ENCODE results near the gene RNF166. TPM values are rescaled to one million over a fixed set of nuclear protein-coding genes. Genes with fewer than 3 reads are reported as not detected.

RNF166 gene
- total and polyA plus RNA-seq, 7 donors: 10.1 to 22.9 (median 14.1) TPM

DNA sequence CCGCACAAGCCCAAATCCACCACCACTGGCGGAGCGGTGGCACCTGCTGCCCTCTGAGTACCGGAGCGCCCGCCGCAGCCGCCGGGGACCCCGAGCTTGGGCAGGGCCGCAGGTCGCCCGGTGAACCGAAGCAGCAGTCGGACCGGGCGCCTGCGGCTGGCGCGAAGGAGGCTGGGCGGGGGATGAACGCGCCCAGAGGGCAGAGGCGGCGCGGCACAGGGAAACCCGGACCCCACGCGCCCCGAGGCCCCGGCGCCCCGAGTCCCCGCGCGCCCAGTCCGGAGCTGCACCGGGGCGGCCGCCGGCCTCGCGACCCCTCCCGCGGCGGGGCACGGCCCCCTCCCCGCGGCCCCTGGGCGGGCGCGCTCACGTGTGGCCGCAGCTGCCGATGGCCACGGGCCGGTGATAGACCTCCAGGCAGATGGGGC, 393 bp downstream of the RNF166 start:
- intact Hi-C loops (cut with DNase I): loop anchor here (5.0 kb wide), 2 partner anchors 44 to 139 kb away; partner anchors contain the start of gene MVD (in 1 of the 2)
- H3K27ac ChIP-seq: peak overlapping the region; percentile 91

DNA sequence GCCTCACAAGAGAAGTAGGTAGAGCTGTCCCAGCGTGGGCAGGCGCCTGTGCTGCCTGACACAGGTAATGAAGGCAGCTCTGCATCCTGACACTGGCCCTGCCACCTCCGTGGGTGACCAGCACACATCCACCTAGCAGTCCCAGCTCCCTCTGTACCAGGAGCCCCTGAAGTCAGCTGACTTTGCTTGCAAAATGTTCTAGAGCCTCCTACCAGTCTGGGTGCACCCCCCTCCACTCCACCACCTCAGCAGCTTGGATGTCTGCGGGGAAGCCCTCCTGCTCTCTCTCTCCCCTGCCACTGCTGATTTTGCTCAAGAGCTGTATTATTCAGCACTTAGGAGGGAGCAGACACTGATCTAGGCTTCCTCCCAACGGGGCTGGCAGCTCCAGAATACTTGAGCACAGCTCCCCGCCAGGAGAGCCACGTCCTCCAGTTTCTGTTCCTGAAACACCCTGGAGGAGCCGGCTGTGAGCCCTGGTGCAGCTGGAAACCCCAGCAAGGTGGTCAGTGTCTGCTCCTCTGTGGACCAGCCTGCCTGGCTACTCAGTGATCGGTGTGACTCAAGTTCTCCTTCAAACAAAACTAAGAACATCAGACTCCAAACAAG, 1.0 kb downstream of the RNF166 start:
- Histone ChIP-seq H3K36me3 (ENCODE audit: insufficient read depth in 1 of 2, low read depth in 1 of 2) (peaks cover 0 to 26% of the 10 kb centered on the region in 2 donors), H3K4me3 (peak overlapping the region; percentile 88), H3K9me3 (no peaks in the 10 kb centered on the region), H3K27me3 (ENCODE audit: insufficient read depth in 3 of 3, low read length in 2 of 3) (no peaks in the 10 kb centered on the region), H3K4me1 (peaks cover 18% of the 10 kb centered on the region), H3K27ac (peak overlapping the region; percentile 91)
- ATAC-seq (no peak), DNase-seq (no peak)
- TF ChIP-seq, protein P1, sequence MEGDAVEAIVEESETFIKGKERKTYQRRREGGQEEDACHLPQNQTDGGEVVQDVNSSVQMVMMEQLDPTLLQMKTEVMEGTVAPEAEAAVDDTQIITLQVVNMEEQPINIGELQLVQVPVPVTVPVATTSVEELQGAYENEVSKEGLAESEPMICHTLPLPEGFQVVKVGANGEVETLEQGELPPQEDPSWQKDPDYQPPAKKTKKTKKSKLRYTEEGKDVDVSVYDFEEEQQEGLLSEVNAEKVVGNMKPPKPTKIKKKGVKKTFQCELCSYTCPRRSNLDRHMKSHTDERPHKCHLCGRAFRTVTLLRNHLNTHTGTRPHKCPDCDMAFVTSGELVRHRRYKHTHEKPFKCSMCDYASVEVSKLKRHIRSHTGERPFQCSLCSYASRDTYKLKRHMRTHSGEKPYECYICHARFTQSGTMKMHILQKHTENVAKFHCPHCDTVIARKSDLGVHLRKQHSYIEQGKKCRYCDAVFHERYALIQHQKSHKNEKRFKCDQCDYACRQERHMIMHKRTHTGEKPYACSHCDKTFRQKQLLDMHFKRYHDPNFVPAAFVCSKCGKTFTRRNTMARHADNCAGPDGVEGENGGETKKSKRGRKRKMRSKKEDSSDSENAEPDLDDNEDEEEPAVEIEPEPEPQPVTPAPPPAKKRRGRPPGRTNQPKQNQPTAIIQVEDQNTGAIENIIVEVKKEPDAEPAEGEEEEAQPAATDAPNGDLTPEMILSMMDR (IDR thresholded peaks at IDR 0.05): no peak
- intact Hi-C loops (cut with DNase I): loop anchor here (5.0 kb wide), 2 partner anchors 43 to 138 kb away; partner anchors contain the start of gene MVD (in 1 of the 2)
- 33 to 41% (median 35%) methylated on average over 9 of the region's 9 CpGs for WGBS, 3 donors

More for the DNA sequence above, 393 bp downstream of the RNF166 start:
- no peaks in the 10 kb centered on the region for H3K27me3 ChIP-seq (ENCODE audit: insufficient read depth in 3 of 3, low read length in 2 of 3)
- peaks cover 18% of the 10 kb centered on the region for H3K4me1 ChIP-seq
- H3K4me3 ChIP-seq: peak overlapping the region; percentile 88
- WGBS, 3 donors: 0 to 1% (median 0%) methylated on average over 21 to 57 of the region's 57 CpGs
- TF ChIP-seq, protein P1 (IDR thresholded peaks at IDR 0.05): no peak
- peak; percentile 1 to 50 (median 31) for ATAC-seq
- H3K36me3 ChIP-seq (ENCODE audit: insufficient read depth in 1 of 2, low read depth in 1 of 2): peaks cover 0 to 22% of the 10 kb centered on the region in 2 donors
- no peaks in the 10 kb centered on the region for H3K9me3 ChIP-seq
- DNase-seq: no peak

DNA sequence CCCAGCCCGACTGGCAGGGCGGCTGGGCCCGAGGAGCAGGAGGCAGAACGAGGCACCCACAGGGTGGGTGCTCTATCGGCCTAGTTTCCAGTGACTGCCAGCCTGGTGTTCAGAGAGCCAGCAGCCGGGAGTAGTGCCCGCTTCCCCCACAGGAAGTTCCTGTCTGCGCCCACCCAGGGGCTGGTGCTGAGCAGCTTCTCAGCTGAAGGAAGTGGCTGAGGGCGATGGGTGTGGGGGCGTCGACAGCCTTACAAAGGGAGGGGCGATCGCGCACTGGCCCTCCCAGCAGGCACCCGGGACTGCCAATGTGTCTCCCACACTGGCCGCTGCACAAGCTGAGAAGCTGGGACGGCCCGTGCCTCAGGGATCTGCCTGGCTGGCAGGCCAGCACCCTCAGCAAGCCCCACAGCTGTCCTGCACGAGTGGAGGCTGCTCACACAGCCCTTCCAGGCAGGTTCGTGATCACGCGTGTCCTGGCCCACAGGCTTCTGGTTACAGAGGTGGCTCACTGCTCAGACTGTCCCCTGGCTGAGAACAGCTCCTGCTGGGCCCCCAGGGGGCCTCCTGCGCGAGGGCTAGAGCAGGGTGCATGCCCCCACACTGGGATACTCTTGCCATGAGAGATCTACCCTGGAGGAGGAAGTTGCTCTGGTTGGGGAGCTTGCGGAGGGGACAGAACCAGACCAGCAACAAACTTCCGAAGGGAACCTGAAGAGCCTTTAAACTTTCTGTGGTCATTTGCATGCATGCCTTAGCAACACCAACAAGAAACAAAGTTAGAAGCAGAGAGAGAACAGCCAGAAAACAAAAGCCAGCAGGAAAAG, 2.5 kb downstream of the RNF166 start:
- peaks cover 18% of the 10 kb centered on the region for H3K4me1 ChIP-seq
- H3K36me3 ChIP-seq (ENCODE audit: insufficient read depth in 1 of 2, low read depth in 1 of 2): peaks cover 0 to 33% of the 10 kb centered on the region in 2 donors
- H3K27ac ChIP-seq: peak overlapping the region; percentile 6
- DNase-seq (no peak), ATAC-seq (no peak)
- TF ChIP-seq, protein P1 (IDR thresholded peaks at IDR 0.05): no peak
- 63 to 69% (median 67%) methylated on average over 20 to 26 of the region's 26 CpGs for WGBS, 3 donors
- no peaks in the 10 kb centered on the region for H3K27me3 ChIP-seq (ENCODE audit: insufficient read depth in 3 of 3, low read length in 2 of 3)
- no peaks in the 10 kb centered on the region for H3K9me3 ChIP-seq
- peak overlapping the region; percentile 8 for H3K4me3 ChIP-seq
- intact Hi-C loops (cut with DNase I): no loop called here

DNA sequence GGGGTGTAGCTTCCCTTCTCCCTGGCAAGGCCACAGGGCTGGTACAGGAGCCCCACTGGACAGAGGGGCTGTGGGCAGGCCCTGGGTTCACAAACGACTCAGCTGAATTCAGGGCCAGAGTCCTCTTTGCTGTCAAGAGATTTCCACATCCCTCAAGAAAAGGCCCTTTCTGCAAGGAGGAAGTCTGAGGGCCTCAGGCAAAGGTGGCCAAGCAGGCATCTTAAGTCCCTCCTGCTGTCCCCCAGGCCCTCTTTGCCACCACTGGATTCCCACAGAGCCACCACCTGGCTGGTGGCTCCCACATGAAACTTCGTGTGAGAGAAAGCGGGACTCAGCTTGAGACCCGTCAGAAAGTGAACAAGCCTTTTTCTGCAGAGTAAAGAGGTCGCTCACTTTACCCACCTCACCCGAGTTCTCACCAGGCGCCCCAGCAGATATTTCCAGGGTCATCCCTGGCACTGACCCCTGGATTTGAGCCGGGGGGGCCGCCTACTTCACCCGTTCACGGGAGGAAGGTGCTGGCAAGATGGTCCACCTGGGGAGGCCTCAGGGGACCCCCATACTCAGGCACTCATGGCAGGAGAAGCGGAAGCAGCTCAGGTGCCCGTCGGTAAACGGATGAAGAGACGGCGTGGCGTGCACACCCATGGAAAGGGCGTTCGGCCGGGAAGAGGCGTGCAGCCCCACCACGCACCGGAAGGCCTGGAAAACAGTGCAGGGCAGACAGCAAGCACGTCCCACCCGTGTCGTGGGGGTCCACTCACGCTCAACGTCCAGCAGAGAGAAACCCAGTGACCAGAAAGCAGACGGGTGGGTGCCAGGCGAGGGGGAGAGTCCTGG, 3.6 kb downstream of the RNF166 start:
- peak overlapping the region; percentile 23 for H3K27ac ChIP-seq

More for the DNA sequence above, 3.6 kb downstream of the RNF166 start:
- WGBS, 3 donors: 79 to 85% (median 85%) methylated on average over 31 of the region's 31 CpGs
- Histone ChIP-seq H3K4me1 (peaks cover 17% of the 10 kb centered on the region), H3K27me3 (ENCODE audit: insufficient read depth in 3 of 3, low read length in 2 of 3) (no peaks in the 10 kb centered on the region), H3K4me3 (peak overlapping the region; percentile 8), H3K36me3 (ENCODE audit: insufficient read depth in 1 of 2, low read depth in 1 of 2) (peaks cover 0 to 44% of the 10 kb centered on the region in 2 donors), H3K9me3 (no peaks in the 10 kb centered on the region)
- DNase-seq: no peak
- TF ChIP-seq, protein P1 (IDR thresholded peaks at IDR 0.05): no peak
- intact Hi-C loops (cut with DNase I): no loop called here
- ATAC-seq: no peak

Data from psoas muscle (tissue), 8 donors.